HCT116 (cell line): ENCODE data around the gene GLRA2. TPM values are rescaled to one million over a fixed set of nuclear protein-coding genes. Genes with fewer than 3 reads are reported as not detected.
"Not testable (repeated sequence)": the region's sequence is repeated elsewhere in the genome, so short reads cannot be mapped to it uniquely, and the experiment has no call there.

ENCODE experiments used
- ATAC-seq: fragments of 200-7000 bp; cut with Tn5 transposase; 2 replicates; pipeline ENCODE4 v1.9.1; 2020; ENCODE audit warnings: mild to moderate bottlenecking, moderate library complexity
- BruUV-seq: library from RNA; stranded (reverse); fragments of 400-500 nt; replicated peaks from 2 replicates; lab custom pipeline; 2021; lab: Mats Ljungman, UMichigan
- CTCF ChIA-PET: fragments of 300-600 bp; sonication (Branson Sonifier 250); formaldehyde crosslinking; loops from one replicate; lab custom pipeline; 2021; ENCODE audit warnings: antibody characterized with exemption; lab: Charles Lee
- POLR2A ChIA-PET: fragments of 300-600, 350-600 bp; sonication (Branson Sonifier 250); formaldehyde crosslinking; loops from one replicate; lab custom pipeline; 2021; ENCODE audit warnings: antibody characterized with exemption; lab: Charles Lee
- RAD21 ChIA-PET, 2 experiments: fragments of 300-600 bp; sonication (Branson Sonifier 250); formaldehyde crosslinking; loops; one replicate each; lab custom pipeline; 2023; ENCODE audit warnings: low total read pairs in 2 of 2; ENCODE audit not compliant: uncharacterized antibody in 2 of 2, unreplicated experiment in 2 of 2, low non-redundant PET in 1 of 2; lab: Charles Lee
- DNase-seq: peaks from one replicate; pipeline ENCODE4 v3.0.0-alpha.2; 2010; ENCODE audit warnings: low read depth, low spot score
- H2AFZ ChIP-seq: fragments of 200-600 bp; shearing (Covaris generic), sonication (generic); 2 replicates; pipeline ENCODE4 v1.6.1; 2017; ENCODE audit warnings: low read depth, mixed run types, mixed read lengths, antibody characterized with exemption, low read length; ENCODE audit not compliant: poor library complexity, severe bottlenecking
- H3K27ac ChIP-seq: 2 replicates; pipeline ENCODE4 v1.5.1; 2012; ENCODE audit warnings: low read depth, low read length
- H3K27me3 ChIP-seq: fragments of 200-600 bp; sonication (generic); 2 replicates; pipeline ENCODE4 v1.6.1; 2016; ENCODE audit warnings: mixed run types, low read length, mixed read lengths; ENCODE audit not compliant: insufficient read depth
- H3K36me3 ChIP-seq, 2 experiments: fragments of 200-500 bp in 1 of 2; fragments of 200-600 bp in 1 of 2; sonication (Bioruptor generic) in 1 of 2; sonication (generic) in 1 of 2; 2 replicates each; pipeline versions ENCODE4 v1.5.1 to v1.6.1; 2014 to 2016; ENCODE audit warnings: low read length in 2 of 2, inconsistent platforms in 1 of 2, mixed read lengths in 1 of 2, mixed run types in 1 of 2; ENCODE audit not compliant: insufficient read depth in 2 of 2, control insufficient read depth in 1 of 2
- H3K4me1 ChIP-seq, 2 experiments: fragments of 200-600 bp in 1 of 2; sonication (generic) in 1 of 2; 2 replicates each; pipeline versions ENCODE4 v1.5.1 to v1.6.1; 2012 to 2017; ENCODE audit warnings: low read length in 2 of 2, inconsistent platforms in 1 of 2, mild to moderate bottlenecking in 1 of 2, mixed read lengths in 1 of 2, mixed run types in 1 of 2, moderate library complexity in 1 of 2; ENCODE audit not compliant: insufficient read depth in 2 of 2, control insufficient read depth in 1 of 2
- H3K4me2 ChIP-seq: fragments of 200-600 bp; sonication (generic); 2 replicates; pipeline ENCODE4 v1.6.1; 2017; ENCODE audit warnings: mixed run types, low read length, mixed read lengths
- H3K4me3 ChIP-seq, 2 experiments: fragments of 200-600 bp in 1 of 2; sonication (generic) in 1 of 2; replicated peaks in 1 of 2; 2 replicates each; pipeline ENCODE4 v1.5.1; 2011 to 2016; ENCODE audit warnings: low read length in 2 of 2, control low read depth in 1 of 2, low read depth in 1 of 2, mild to moderate bottlenecking in 1 of 2, mixed read lengths in 1 of 2, mixed run types in 1 of 2
- H3K79me2 ChIP-seq: fragments of 200-600 bp; sonication (generic); 2 replicates; pipeline ENCODE4 v1.6.1; 2017; ENCODE audit warnings: mild to moderate bottlenecking, mixed run types, low read length, moderate library complexity, mixed read lengths; ENCODE audit not compliant: insufficient read depth
- H3K9ac ChIP-seq: fragments of 200-600 bp; sonication (generic); 2 replicates; pipeline ENCODE4 v1.6.1; 2016; ENCODE audit warnings: low read length, mixed read lengths
- H3K9me2 ChIP-seq: fragments of 200-600 bp; sonication (generic), shearing (Covaris generic); 2 replicates; pipeline ENCODE4 v1.6.1; 2017; ENCODE audit warnings: mixed run types, mild to moderate bottlenecking, moderate library complexity; ENCODE audit not compliant: insufficient read depth
- H3K9me3 ChIP-seq, 2 experiments: fragments of 200-500 bp in 1 of 2; fragments of 200-600 bp in 1 of 2; sonication (Bioruptor generic) in 1 of 2; sonication (generic) in 1 of 2; 2 replicates each; pipeline ENCODE4 v1.6.1; 2014 to 2017; ENCODE audit warnings: low read length in 2 of 2, mixed read lengths in 2 of 2, inconsistent platforms in 1 of 2, low read depth in 1 of 2, mild to moderate bottlenecking in 1 of 2, mixed run types in 1 of 2, moderate library complexity in 1 of 2; ENCODE audit not compliant: control insufficient read depth in 1 of 2, insufficient read depth in 1 of 2
- H4K20me1 ChIP-seq: fragments of 200-600 bp; sonication (generic), shearing (Covaris generic); 2 replicates; pipeline ENCODE4 v1.6.1; 2017; ENCODE audit warnings: mixed run types, mild to moderate bottlenecking, moderate library complexity; ENCODE audit not compliant: insufficient read depth
- CBX3 ChIP-seq: IDR thresholded peaks from 2 replicates; pipeline ENCODE4 v1.6.1; 2012; ENCODE audit warnings: low read depth
- ELF1 ChIP-seq: IDR thresholded peaks from 2 replicates; pipeline ENCODE4 v1.6.1; 2012; ENCODE audit warnings: low read depth, borderline replicate concordance
- EZH2 ChIP-seq: fragments of 200-600 bp; sonication (generic); IDR thresholded peaks from 2 replicates; pipeline ENCODE4 v1.6.1; 2017; ENCODE audit warnings: antibody characterized with exemption, mixed run types
- EZH2phosphoT487 ChIP-seq: fragments of 200-600 bp; IDR thresholded peaks from 2 replicates; pipeline ENCODE4 v1.6.1; 2018; ENCODE audit warnings: antibody characterized with exemption, borderline replicate concordance
- JUND ChIP-seq: IDR thresholded peaks from 2 replicates; pipeline ENCODE4 v1.6.1; 2012
- POLR2A ChIP-seq: IDR thresholded peaks from 2 replicates; pipeline ENCODE4 v1.7.0; 2011; ENCODE audit warnings: borderline replicate concordance; ENCODE audit not compliant: insufficient read depth, insufficient read length; ENCODE audit errors: extremely low read depth
- SIN3A ChIP-seq: IDR thresholded peaks from 2 replicates; pipeline ENCODE4 v1.6.1; 2012; ENCODE audit warnings: low read depth
- SRF ChIP-seq: IDR thresholded peaks from 2 replicates; pipeline ENCODE4 v1.6.1; 2012; ENCODE audit warnings: low read depth
- TCF7L2 ChIP-seq: IDR thresholded peaks from 2 replicates; pipeline ENCODE4 v1.7.0; 2011; ENCODE audit warnings: borderline replicate concordance, inconsistent platforms; ENCODE audit not compliant: insufficient read depth, insufficient read length; ENCODE audit errors: extremely low read depth
- YY1 ChIP-seq: IDR thresholded peaks from 2 replicates; pipeline ENCODE4 v1.6.1; 2011; ENCODE audit warnings: low read length, low read depth, moderate library complexity, mild to moderate bottlenecking; ENCODE audit not compliant: insufficient replicate concordance; ENCODE audit errors: extremely low read depth
- ZNF274 ChIP-seq: fragments of 200-500 bp; sonication (Bioruptor generic); IDR thresholded peaks from 2 replicates; pipeline ENCODE4 v1.6.1; 2014; ENCODE audit warnings: mild to moderate bottlenecking, low read depth, low read length, inconsistent platforms
- intact Hi-C: fragments of 100-400 bp; cut with micrococcal nuclease; formaldehyde crosslinking; loops from 2 replicates; pipeline ENCODE4 v1.10.0; 2022
- total RNA-seq: library from RNA; stranded (reverse); gene quantifications from one replicate; pipeline ENCODE4 v1.2.1, GENCODE V29; 2021; ENCODE audit not compliant: unreplicated experiment
- TF ChIP-seq, protein P1 (sequence below): IDR thresholded peaks from 2 replicates; pipeline ENCODE4 v1.6.1; 2011; ENCODE audit warnings: mild to moderate bottlenecking, low read length, moderate library complexity; ENCODE audit not compliant: insufficient replicate concordance; ENCODE audit errors: extremely low read depth
- TF ChIP-seq, protein P2 (sequence below): IDR thresholded peaks from 2 replicates; pipeline ENCODE4 v1.6.1; 2012

Gene GLRA2
- total RNA-seq, 1 experiment from 2014 or later: not detected

DNA sequence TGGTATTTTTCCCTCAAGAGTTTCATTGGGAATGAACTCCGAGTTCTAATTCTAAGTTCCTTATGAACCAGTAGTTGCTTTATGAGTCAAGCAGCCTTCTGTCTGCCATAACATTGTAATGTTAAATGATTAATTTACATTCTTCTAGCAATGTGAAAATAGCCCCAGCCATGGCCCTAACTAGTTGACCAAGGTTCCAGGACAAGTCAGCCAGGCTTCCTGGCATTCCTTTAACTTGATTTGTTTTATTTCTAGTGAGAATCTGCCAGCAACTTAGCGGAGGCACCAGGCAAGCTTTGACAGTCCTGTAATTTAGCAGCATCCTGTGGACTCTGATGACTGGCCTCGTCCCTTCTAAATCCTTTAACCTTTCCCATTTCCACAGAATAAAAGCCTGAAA is 69.0 kb downstream of the GLRA2 start:
- no peak for DNase-seq
- Histone ChIP-seq H3K27ac (no peak overlapping the region), H4K20me1 (no peaks in the 10 kb centered on the region), H3K27me3 (no peaks in the 10 kb centered on the region), H3K4me3 (no peak overlapping the region), H3K36me3 (no peaks in the 10 kb centered on the region), H3K9me2 (no peaks in the 10 kb centered on the region), H3K9me3 (no peaks in the 10 kb centered on the region), H2AFZ (no peak overlapping the region), H3K9ac (no peak overlapping the region), H3K4me1 (no peaks in the 10 kb centered on the region), H3K4me2 (no peak overlapping the region), H3K79me2 (no peaks in the 10 kb centered on the region)
- TF ChIP-seq ELF1: no peak
- TF ChIP-seq ZNF274: no peak
- TF ChIP-seq, protein P1, sequence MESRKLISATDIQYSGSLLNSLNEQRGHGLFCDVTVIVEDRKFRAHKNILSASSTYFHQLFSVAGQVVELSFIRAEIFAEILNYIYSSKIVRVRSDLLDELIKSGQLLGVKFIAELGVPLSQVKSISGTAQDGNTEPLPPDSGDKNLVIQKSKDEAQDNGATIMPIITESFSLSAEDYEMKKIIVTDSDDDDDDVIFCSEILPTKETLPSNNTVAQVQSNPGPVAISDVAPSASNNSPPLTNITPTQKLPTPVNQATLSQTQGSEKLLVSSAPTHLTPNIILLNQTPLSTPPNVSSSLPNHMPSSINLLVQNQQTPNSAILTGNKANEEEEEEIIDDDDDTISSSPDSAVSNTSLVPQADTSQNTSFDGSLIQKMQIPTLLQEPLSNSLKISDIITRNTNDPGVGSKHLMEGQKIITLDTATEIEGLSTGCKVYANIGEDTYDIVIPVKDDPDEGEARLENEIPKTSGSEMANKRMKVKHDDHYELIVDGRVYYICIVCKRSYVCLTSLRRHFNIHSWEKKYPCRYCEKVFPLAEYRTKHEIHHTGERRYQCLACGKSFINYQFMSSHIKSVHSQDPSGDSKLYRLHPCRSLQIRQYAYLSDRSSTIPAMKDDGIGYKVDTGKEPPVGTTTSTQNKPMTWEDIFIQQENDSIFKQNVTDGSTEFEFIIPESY: no peak
- TF ChIP-seq TCF7L2: no peak
- RAD21 ChIA-PET: no interaction called here
- BruUV-seq: no TSS peak
- intact Hi-C loops: no loop called here
- CTCF ChIA-PET: no interaction called here
- ATAC-seq: no peak
- POLR2A ChIA-PET: no interaction called here

DNA sequence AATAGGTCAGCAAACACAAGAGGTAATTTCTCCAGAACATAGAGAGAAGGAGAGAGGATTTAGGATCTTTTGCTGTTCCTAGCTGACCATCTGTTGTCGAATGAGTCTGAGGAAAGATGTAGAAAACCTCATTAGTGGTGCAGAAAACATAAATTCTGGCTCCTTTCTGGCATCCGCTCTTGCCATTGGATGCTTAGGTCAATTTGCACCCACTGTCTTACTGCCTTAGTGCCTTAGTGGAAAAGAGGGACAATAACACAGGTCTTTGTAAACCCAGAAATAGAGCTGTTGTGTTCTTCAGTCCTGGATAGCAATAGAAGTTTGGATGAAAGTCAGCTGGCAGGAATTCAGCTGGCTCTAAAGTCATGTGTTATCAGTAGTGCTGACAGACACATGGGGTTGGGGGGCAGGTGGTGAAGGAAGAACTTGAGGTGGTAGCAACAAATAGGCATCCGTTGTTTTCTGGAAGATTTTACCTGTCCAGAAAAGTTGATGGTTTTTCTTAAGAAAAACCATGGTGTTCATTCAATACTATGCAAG is 78.2 kb downstream of the GLRA2 start:
- intact Hi-C loops: no loop called here
- Histone ChIP-seq H2AFZ (no peak overlapping the region), H3K79me2 (no peaks in the 10 kb centered on the region), H4K20me1 (no peaks in the 10 kb centered on the region), H3K9me2 (no peaks in the 10 kb centered on the region), H3K27me3 (no peaks in the 10 kb centered on the region), H3K36me3 (no peaks in the 10 kb centered on the region), H3K9me3 (no peaks in the 10 kb centered on the region), H3K27ac (no peak overlapping the region), H3K4me3 (no peak overlapping the region)
- POLR2A ChIA-PET: no interaction called here
- CTCF ChIA-PET: no interaction called here
- DNase-seq: no peak
- RAD21 ChIA-PET: no interaction called here
- no TSS peak for BruUV-seq
- TF ChIP-seq ZNF274 (no peak), EZH2 (no peak), YY1 (no peak), JUND (no peak), EZH2phosphoT487 (no peak), SIN3A (no peak), POLR2A (no peak), SRF (no peak), CBX3 (no peak)
- TF ChIP-seq, protein P2, sequence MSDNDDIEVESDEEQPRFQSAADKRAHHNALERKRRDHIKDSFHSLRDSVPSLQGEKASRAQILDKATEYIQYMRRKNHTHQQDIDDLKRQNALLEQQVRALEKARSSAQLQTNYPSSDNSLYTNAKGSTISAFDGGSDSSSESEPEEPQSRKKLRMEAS: no peak
- TF ChIP-seq, all 23 proteins: peak for 0
- no peak overlapping the region for H3K4me2 ChIP-seq
- no peak overlapping the region for H3K9ac ChIP-seq
- no peaks in the 10 kb centered on the region for H3K4me1 ChIP-seq
- ATAC-seq: no peak

DNA sequence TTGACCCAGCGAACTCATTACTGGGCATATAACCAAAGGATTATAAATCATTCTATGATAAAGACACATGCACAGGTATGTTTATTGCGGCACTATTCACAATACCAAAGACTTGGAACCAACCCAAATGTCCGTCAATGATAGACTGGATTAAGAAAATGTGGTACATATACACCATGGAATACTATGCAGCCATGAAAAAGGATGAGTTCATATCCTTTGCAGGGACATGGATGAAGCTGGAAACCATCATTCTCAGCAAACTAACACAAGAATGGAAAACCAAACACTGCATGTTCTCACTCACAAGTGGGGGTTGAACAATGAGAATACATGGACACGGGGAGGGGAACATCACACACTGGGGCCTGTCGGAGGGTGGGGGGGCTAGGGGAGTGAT is 83.1 kb downstream of the GLRA2 start:
- not testable (repeated sequence) for ATAC-seq

More for the DNA sequence above, 83.1 kb downstream of the GLRA2 start:
- H3K9me3 ChIP-seq, DNase-seq, H3K4me3 ChIP-seq, H2AFZ ChIP-seq, H3K9ac ChIP-seq, H3K9me2 ChIP-seq, RAD21 ChIA-PET, H3K36me3 ChIP-seq, H3K4me2 ChIP-seq, intact Hi-C loops, BruUV-seq, H3K79me2 ChIP-seq, CTCF ChIA-PET, POLR2A ChIA-PET, H4K20me1 ChIP-seq, H3K27me3 ChIP-seq, H3K4me1 ChIP-seq, H3K27ac ChIP-seq: not testable (repeated sequence)
